ENCODE measurements around the gene KNDC1.

Gene KNDC1

DNA sequence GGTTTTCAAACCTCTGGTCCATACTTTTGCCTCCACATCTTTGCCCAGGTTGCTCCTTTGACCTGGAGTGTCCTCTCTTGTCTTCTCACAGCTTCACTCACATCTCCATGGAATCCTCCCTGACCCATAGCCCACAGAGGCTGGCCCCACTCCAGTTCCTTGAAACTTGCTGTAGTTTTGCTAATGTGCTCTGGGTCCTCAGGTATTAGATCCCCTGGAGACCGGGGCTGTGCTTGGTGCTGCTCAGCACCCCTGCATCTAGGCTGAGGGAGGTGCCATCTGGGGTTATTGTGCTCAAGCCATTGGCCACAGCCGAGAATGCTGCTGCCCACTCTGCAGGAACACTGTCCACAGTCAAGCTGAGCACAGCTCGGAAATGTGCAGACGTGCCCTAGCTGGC, 16.5 kb downstream of the KNDC1 start:
- Histone ChIP-seq H2AFZ (ENCODE audit: low read depth, low read length) (no peak overlapping the region), H3K36me3 (ENCODE audit: insufficient read depth, low read length) (no peaks in the 10 kb centered on the region), H3K27me3 (ENCODE audit: insufficient read depth, low read length) (no peaks in the 10 kb centered on the region), H3K9me3 (ENCODE audit: low read length) (no peaks in the 10 kb centered on the region), H3K4me1 (ENCODE audit: insufficient read depth, low read length) (no peaks in the 10 kb centered on the region), H3K4me3 (ENCODE audit: low read length) (no peak overlapping the region)

DNA sequence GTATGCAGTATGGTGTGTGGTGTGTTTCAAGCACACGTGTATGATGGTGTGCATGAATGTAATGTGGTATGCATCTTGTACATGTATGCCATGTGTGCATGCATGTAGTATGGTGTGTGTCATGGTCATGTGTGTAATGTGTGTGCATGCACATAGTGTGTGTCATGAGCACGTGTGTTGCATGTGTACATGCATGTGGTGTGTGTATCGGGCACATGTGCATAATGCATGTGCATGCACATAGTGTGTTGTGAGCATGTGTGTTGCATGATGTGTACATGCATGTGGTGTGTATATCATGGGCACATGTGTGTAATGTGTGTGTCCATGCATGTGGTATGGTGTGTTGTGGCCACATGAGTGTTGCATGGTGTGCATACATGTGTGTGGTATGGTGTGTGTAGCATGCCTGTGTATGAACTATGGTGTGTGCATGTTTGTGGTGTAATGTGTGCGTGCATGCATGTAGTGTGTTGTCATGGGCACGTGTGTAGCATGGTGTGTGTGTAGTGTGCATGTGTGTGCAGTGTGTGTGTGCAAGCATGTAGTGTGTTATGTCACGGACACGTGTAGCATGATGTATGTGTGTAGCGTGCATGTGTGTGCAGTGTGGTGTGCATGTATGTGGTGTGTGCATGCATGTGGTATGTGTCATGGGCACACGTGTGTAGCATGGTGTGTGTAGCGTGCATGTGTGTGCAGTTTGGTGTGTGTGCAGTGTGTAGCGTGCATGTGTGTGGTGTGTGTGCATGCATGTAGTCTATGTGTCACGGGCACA, 17.6 kb downstream of the KNDC1 start:
- Histone ChIP-seq H3K9me3 (ENCODE audit: low read length) (no peaks in the 10 kb centered on the region), H3K4me1 (ENCODE audit: insufficient read depth, low read length) (no peaks in the 10 kb centered on the region), H3K27me3 (ENCODE audit: insufficient read depth, low read length) (no peaks in the 10 kb centered on the region), H2AFZ (ENCODE audit: low read depth, low read length) (no peak overlapping the region), H3K4me3 (ENCODE audit: low read length) (no peak overlapping the region), H3K36me3 (ENCODE audit: insufficient read depth, low read length) (no peaks in the 10 kb centered on the region)

DNA sequence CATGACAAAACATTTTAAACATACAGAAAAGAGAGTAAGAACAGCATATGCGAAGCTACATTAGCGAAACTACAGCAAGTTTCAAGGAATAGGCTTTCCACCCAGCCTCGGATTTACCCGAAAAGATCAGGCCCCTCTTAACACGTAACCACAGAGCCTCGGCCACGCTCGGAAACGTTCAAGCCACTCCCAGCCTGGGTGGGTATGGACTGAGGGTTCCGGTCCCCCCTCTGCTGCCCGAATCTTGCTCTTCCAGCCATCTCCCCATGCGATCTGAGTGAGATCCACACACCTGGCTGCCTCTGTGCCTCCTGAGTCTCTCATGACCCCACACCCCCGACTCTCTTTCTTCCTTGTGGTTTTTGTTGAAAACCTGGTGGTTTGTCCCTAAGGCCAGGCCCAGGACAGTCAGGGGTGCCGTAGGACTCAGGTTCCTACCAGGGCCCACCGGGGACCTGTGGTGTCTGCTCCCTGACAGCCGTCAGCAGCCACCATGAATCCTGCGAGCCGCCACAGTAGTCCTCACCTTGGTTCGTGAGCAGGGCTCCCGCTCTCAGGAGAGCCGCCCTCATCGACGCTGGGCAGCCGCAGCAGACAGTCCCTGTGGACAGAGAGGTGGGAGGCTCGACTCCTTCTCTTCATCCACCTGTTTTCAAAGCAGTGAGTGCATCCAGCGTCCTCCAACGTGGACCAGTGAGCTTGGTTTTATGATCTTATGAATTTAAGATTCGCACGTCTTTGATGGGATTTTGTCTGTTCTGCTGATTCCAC, 18.5 kb downstream of the KNDC1 start:
- H3K4me3 ChIP-seq (ENCODE audit: low read length): no peak overlapping the region

DNA sequence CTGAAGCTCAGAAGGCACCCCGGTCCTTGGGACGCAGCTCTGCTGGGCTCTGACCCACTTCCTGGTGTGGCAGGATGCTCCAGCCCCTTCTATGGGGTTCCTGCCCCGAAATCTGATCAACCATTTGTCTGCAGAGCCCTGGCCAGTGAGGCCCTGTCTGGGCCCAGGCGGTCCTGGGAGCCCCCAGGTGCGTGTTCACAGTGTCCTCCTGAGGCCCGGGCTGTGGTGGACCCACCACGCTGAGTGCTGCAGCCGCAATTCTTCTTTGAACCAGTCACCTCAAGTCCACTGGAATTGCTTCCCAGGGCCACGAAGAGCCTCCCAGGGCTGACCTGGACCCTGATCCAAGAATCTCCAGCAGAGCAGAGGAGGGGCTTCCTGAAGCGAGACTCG, 19.1 kb downstream of the KNDC1 start:
- no peak overlapping the region for H3K4me3 ChIP-seq (ENCODE audit: low read length)

More for the DNA sequence above, 18.5 kb downstream of the KNDC1 start:
- no peak overlapping the region for H2AFZ ChIP-seq (ENCODE audit: low read depth, low read length)
- no peaks in the 10 kb centered on the region for H3K27me3 ChIP-seq (ENCODE audit: insufficient read depth, low read length)
- no peaks in the 10 kb centered on the region for H3K36me3 ChIP-seq (ENCODE audit: insufficient read depth, low read length)
- H3K9me3 ChIP-seq (ENCODE audit: low read length): no peaks in the 10 kb centered on the region
- H3K4me1 ChIP-seq (ENCODE audit: insufficient read depth, low read length): no peaks in the 10 kb centered on the region

DNA sequence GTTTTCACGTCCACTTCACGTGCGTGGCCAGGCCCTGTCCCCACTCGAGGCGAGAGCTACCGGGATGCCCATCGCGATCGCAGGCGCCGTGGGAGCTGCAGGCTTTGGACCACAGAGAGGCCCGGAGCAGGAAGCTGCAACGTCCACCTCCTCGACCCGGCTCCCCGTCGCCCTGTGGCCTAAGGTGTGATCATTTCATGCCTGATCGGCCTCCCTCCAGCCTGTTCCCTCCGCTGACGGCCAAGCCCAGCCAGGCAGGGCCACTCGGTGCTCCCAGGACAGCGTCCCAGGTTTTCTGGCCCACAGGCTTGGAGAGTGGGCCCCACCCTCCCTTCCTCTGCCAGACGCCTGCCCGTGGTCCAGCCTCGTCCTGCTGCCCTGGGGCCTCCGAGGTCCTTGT, 19.6 kb downstream of the KNDC1 start:
- Histone ChIP-seq H3K27me3 (ENCODE audit: insufficient read depth, low read length) (no peaks in the 10 kb centered on the region), H3K9me3 (ENCODE audit: low read length) (no peaks in the 10 kb centered on the region), H2AFZ (ENCODE audit: low read depth, low read length) (no peak overlapping the region), H3K4me1 (ENCODE audit: insufficient read depth, low read length) (no peaks in the 10 kb centered on the region), H3K4me3 (ENCODE audit: low read length) (no peak overlapping the region), H3K36me3 (ENCODE audit: insufficient read depth, low read length) (no peaks in the 10 kb centered on the region)

More for the DNA sequence above, 19.1 kb downstream of the KNDC1 start:
- Histone ChIP-seq H3K36me3 (ENCODE audit: insufficient read depth, low read length) (no peaks in the 10 kb centered on the region), H3K4me1 (ENCODE audit: insufficient read depth, low read length) (no peaks in the 10 kb centered on the region), H3K27me3 (ENCODE audit: insufficient read depth, low read length) (no peaks in the 10 kb centered on the region), H3K9me3 (ENCODE audit: low read length) (no peaks in the 10 kb centered on the region), H2AFZ (ENCODE audit: low read depth, low read length) (no peak overlapping the region)

DNA sequence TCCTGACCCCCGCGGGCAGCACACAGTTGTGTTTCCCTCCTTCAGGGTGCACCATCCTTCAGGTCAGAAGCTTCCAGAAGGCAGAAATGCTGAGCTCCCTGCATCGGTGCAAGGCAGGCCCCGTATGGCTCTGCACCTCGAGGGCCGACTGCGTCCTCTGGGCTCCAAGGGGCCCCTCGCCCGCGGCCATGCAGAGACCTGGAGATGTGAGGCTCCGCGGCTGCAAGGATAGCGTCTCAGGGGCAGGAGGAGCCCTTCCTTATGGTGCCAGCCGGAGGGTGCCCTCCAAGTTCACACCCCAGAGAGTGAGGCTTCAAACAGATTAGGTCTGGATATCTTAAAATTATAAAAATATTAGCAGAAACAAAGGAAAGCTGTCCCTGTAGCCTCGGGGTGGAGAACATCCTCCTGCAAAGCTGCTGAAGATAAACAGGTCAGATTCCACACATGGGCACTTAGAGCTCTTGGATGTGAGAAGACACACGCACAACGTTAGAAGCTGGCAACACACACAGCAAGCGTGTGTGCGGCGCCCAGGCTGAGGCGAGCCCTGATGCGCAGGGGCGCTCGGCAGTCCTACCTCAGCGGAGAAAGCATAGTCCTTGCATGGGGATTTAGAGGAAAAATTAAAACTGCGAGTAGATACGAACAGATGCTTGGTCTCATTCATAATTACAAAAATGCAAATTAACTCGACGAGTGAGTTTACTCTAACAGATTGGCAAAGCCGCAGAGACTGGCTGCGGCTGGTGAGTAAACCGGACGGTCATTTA, 20.4 kb downstream of the KNDC1 start:
- Histone ChIP-seq H3K9me3 (ENCODE audit: low read length) (no peaks in the 10 kb centered on the region), H3K4me3 (ENCODE audit: low read length) (no peak overlapping the region), H3K4me1 (ENCODE audit: insufficient read depth, low read length) (no peaks in the 10 kb centered on the region), H3K27me3 (ENCODE audit: insufficient read depth, low read length) (no peaks in the 10 kb centered on the region), H3K36me3 (ENCODE audit: insufficient read depth, low read length) (no peaks in the 10 kb centered on the region), H2AFZ (ENCODE audit: low read depth, low read length) (no peak overlapping the region)

DNA sequence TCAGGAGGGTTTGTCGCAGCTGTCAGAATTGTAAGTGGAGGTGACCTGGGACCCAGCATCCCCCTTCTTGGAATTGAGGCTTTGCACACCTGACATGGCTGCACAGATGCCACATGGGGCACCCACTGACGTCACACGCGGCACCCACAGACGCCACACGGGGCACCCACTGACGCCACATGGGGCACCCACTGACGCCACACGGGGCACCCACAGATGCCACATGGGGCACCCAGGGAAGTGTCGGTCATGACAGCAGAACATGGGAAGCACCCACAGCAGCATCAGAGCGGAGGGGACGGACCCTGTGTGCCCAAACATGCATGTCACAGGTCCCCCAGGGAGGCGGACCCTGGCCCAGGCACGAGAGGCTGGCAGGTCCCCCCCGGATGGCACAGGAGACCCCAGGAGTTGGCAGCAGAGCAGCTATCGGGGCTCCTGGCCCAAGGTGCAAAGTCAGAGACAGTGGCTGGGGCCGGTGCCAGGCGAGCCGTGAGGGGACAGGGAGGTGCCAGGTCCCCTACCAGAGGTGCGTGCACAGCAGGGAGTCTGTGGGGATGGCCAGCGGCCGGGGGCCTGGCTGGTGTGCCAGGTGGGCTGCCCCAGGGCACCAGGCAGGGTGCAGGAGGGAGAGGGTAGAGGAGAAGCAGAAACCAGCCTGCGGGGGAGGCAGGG, 21.1 kb downstream of the KNDC1 start:
- H3K9me3 ChIP-seq (ENCODE audit: low read length): no peaks in the 10 kb centered on the region
- no peak overlapping the region for H3K4me3 ChIP-seq (ENCODE audit: low read length)
- H3K27me3 ChIP-seq (ENCODE audit: insufficient read depth, low read length): no peaks in the 10 kb centered on the region
- no peaks in the 10 kb centered on the region for H3K4me1 ChIP-seq (ENCODE audit: insufficient read depth, low read length)
- H3K36me3 ChIP-seq (ENCODE audit: insufficient read depth, low read length): no peaks in the 10 kb centered on the region
- H2AFZ ChIP-seq (ENCODE audit: low read depth, low read length): no peak overlapping the region

DNA sequence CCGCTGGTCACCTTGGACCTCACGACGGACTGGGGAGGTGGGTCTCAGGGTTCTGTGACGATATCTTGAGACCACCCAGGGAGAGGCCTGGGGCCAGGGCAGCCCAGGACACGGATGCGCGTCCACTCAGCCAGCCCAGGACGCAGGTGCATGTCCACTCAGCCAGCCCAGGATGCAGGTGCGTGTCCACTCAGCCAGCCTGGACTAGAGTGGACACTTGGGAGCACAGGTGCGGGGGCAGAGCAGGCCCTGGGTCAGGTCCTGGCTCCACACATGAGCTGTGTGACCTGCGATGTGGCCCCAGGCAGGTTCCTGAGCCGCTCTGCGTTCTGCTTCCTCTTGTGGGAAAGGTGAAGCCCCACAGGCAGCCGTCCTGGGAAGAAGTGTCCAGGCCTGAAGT, 22.2 kb downstream of the KNDC1 start:
- Histone ChIP-seq H3K9me3 (ENCODE audit: low read length) (no peaks in the 10 kb centered on the region), H3K4me3 (ENCODE audit: low read length) (no peak overlapping the region), H3K4me1 (ENCODE audit: insufficient read depth, low read length) (no peaks in the 10 kb centered on the region), H3K36me3 (ENCODE audit: insufficient read depth, low read length) (no peaks in the 10 kb centered on the region), H2AFZ (ENCODE audit: low read depth, low read length) (no peak overlapping the region), H3K27me3 (ENCODE audit: insufficient read depth, low read length) (no peaks in the 10 kb centered on the region)

DNA sequence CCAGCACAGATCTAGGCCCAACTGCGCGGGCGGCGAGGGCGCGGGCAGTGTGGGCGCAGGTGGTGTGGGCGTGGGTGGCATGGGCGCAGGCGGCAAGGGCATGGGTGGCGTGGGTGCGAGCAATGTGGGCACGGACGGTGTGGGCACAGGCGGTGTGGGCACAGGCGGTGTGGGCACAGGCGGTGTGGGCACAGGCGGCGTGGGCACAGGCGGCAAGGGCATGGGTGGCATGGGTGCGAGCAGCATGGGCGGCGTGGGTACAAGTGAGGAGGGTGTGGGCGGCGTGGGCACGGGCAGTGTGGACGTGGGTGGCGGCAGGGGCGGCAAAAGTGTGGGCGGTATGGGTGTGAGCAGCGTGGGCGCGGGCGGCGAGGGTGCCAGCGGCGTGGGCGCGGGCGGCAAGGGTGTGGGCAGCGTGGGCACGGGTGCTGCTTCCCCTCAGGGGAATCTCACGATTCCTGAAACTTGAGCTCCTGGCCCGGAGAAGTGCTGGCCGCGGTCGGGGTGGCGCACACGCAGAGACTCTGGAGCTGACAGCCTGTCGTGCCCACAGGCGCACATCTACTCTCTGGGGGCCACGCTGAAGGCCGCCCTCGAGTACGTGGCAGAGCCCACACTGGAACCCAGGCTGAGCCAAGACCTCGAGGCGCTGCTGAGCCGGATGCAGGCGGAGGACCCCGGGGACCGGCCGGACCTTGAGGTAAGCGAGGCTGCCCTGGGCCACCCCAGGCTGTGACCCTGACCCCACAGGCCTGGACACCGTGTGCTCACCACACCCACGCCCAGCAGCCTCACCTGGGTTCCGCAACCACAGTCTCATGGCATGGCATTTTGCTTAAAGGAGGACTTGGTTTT, 23.0 kb downstream of the KNDC1 start:
- Histone ChIP-seq H3K9me3 (ENCODE audit: low read length) (no peaks in the 10 kb centered on the region), H3K4me1 (ENCODE audit: insufficient read depth, low read length) (no peaks in the 10 kb centered on the region), H2AFZ (ENCODE audit: low read depth, low read length) (no peak overlapping the region), H3K27me3 (ENCODE audit: insufficient read depth, low read length) (no peaks in the 10 kb centered on the region), H3K36me3 (ENCODE audit: insufficient read depth, low read length) (no peaks in the 10 kb centered on the region), H3K4me3 (ENCODE audit: low read length) (no peak overlapping the region)

DNA sequence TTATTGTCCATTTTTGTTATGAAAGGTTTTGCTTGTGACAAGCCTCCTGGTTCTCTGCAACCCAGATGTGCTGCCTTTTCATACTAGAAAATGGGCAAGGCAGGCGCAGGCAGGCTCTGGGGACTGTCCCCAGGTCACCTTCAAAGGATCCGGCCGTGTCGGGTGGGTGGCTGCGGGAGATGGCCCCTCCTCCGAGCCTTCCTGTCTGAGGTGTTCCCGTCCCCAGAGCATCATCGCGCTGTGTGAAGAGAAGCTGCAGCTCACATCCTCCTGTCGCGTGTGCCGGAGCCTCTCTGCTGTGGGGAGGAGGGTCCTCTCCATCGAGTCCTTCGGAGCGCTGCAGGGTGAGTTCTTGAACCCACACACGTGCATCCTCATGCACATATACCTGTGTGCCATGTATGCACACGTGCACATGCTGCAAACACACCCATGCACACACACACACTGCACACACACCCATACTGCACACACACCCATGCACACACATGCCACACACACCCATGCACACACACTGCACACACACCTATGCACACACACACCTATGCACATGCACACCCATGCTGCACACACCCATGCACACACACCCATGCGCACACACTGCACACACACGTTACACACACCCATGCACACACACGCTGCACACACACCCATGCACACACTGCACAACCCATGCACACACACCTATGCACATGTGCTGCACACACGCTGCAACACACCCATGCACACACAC, 23.8 kb downstream of the KNDC1 start:
- H3K27me3 ChIP-seq (ENCODE audit: insufficient read depth, low read length): no peaks in the 10 kb centered on the region
- H3K4me1 ChIP-seq (ENCODE audit: insufficient read depth, low read length): no peaks in the 10 kb centered on the region
- no peaks in the 10 kb centered on the region for H3K9me3 ChIP-seq (ENCODE audit: low read length)
- H3K36me3 ChIP-seq (ENCODE audit: insufficient read depth, low read length): no peaks in the 10 kb centered on the region
- no peak overlapping the region for H2AFZ ChIP-seq (ENCODE audit: low read depth, low read length)
- no peak overlapping the region for H3K4me3 ChIP-seq (ENCODE audit: low read length)

DNA sequence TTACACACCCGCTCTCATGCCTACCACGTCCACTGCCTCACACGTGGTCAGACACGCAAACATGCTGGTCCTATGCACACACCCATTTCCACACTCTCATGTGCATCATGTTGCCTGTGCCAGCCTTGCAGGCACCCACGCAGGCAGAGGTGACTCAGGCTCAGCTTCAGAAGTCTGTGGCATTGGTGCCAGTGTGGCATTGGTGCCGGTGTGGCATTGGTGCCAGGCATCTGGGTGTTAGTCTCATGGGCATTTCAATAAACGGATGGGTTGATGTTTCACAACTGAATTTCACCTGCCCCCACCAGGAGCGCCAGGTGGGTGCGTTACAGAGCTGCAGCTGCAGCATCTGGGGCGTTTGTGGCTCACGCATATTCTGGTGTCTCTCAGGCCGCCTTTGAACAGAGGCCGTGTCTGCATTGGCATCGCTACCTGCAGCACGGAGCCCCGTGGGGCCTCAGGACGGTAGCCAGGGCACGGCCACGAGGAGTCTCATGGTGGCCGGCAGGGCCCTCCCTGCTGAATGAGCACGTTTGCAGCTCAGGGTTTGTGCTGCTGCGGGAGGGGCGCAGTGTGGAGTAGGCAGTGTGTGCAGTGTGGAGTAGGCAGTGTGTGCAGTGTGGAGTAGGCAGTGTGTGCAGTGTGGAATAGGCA, 24.7 kb downstream of the KNDC1 start:
- Histone ChIP-seq H2AFZ (ENCODE audit: low read depth, low read length) (no peak overlapping the region), H3K4me1 (ENCODE audit: insufficient read depth, low read length) (no peaks in the 10 kb centered on the region), H3K4me3 (ENCODE audit: low read length) (no peak overlapping the region), H3K9me3 (ENCODE audit: low read length) (no peaks in the 10 kb centered on the region), H3K27me3 (ENCODE audit: insufficient read depth, low read length) (no peaks in the 10 kb centered on the region), H3K36me3 (ENCODE audit: insufficient read depth, low read length) (no peaks in the 10 kb centered on the region)
